NCI-H1048 (cell line): ENCODE data around the gene CSGALNACT2.

Experiments
- DNase-seq: peaks from one replicate; lab custom pipeline; 2025; lab: John Stamatoyannopoulos, UW

Gene CSGALNACT2

DNA sequence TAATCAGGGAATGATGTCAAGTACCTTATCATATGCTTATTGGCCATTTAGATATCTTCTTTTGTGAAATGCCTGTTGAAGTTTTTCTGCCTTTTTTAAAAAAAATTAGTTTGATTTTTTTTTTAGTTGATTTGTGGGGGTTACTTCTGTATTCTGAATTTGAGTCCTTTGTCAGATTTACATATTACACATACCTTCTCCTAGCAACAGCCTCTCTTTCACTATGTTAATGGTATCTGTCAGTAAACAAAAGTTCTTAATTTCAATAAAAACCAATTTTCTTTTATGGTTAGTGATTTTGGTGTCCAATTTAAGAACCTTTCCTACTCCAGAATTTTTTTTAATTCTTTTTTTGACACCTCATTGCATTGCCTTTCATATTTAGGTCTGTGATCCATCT, 52.0 kb downstream of the CSGALNACT2 start:
- no peak for DNase-seq

- DNase-seq: no peak
Measured at GRCh38 chr10:43190775-43191174, 52.5 kb downstream of the CSGALNACT2 start.

- no peak for DNase-seq
Measured at GRCh38 chr10:43192884-43193283, 54.6 kb downstream of the CSGALNACT2 start.

DNA sequence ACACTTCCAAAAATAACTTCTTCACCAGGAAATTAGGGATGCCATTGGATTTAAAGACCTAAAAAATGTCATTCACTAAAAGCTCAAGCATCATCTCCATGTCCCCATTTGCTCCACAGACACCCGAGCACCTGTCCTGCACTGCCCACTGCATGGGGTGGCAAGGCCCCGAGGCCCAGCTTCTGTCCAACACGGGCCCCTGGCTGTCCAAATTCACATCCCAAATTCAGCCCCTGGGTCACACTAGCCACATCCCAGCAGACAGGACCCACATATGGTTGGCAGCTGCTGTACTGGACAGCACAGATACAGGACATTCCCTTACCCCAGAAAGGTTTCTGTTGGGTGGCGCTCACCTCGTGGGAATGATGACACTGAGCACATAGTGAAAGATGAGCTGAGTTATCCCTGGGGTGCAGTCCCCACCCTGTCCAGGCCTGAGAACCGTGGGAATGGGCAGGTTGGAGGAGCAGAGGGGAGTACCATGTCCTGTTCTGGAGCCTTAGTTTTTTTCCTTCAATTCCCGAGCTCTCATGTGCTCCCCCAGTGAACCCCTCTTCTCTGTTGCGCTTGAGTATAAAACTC, 55.3 kb downstream of the CSGALNACT2 start:
- no peak for DNase-seq

- no peak for DNase-seq
Measured at GRCh38 chr10:43194266-43194665, 56.0 kb downstream of the CSGALNACT2 start.

DNA sequence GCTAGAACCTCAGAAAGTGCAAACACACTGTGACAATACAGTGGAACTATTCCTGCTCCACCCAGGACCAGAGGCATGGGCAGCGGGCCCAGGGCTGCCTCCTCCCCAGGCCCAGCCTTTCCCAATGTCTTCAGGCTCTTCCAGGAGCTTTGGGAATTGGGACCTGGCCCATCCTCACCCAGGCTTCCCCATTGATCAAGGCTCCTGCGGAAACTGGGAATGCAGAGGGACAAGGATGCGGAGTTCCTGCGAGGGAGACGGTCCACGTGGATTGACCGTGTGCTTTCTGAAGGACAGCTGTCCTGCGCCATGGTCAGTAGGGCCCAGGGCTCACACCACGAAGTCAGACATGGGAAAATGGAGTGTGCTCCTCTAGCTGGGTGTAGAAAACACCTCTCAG, 56.6 kb downstream of the CSGALNACT2 start:
- DNase-seq: no peak

GRCh38 chr10:43195557-43195956, 57.3 kb downstream of the CSGALNACT2 start:
- no peak for DNase-seq

- no peak for DNase-seq
Measured at GRCh38 chr10:43196131-43196980, 58.1 kb downstream of the CSGALNACT2 start.

DNA sequence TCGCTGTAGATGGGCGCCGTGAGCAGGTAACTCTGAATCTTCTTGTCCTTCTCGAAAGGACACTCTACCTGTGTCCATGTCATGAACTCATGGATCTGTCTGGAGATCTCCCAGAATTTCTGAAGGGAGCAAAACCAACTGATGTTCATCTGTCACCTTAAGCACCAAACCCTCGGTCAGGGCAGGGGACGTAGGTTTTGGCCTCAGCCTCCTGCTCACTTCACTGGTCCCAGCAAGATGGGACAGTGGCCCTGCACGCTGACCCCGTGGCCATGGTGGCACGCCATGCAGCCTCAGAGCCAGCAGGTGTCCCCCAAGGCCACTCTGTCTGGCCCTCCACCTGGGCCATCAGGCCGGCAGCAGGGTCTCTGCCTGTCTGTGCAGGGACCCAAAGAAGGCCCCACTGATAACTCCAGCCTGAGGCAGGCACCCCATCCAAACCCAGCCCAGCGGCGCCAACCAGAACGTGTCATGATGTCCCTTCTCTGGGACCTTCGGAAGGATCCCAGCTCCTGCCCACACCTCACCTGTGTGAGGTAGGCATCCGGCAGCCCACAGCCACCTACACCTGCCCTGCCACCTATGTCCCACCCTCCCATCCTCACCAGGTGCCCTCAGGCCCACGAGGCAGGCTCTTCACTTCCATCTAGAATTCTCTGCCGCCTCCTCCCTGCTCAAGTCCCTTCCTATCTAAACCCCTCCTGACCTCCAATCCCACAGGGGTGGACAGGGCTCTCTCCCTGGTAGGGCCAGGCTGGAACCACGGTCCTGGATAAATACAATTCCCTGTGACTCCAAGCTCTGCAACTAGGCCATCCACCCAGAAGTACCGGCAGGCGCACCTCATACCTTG, 59.0 kb downstream of the CSGALNACT2 start:
- DNase-seq: no peak

GRCh38 chr10:43197834-43198681, 59.8 kb downstream of the CSGALNACT2 start:
- no peak for DNase-seq

GRCh38 chr10:43198682-43199005, 60.4 kb downstream of the CSGALNACT2 start:
- no peak for DNase-seq

- no peak for DNase-seq
Measured at GRCh38 chr10:43199088-43199683, 60.9 kb downstream of the CSGALNACT2 start.

DNA sequence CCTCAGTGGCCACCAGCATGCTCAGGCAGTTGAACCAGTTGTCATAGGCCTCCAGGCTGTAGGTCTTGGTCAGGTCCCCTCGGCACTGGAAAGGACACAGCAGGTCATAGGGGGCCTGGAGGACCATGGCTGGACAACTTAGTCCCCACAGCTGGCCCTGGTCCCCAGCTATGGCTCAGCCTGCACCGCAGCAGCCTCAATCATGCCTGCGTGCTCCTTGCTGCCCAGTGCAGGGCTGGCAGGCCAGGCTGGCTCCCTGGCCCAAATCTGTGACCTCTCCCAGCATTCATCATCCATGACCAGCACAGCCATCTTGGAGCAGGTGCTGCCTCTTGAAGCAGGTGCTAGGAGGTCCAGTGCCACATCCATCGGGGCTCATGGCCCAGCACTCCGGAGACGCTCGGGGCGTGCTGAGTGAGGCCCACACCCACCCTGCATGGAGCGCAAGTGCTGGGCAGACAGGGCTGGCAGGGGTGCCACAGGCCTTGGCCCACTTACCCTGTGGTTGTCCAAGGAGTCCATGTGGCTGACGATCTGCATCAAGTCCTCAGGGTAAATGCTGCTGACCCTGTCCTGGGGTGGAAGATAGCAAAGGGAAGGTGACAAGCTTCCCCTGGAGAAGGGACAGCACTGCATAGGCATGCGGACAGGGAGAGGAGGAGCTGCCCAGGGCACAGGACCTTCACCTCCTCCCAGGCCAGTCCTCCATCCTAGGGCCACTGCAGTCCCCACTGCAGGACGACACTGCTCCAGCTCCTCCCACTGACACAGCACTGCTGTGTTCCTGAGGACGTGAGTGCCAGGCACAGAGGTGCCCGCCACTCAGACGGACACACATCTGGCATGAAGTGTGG, 61.7 kb downstream of the CSGALNACT2 start:
- no peak for DNase-seq

- no peak for DNase-seq
Measured at GRCh38 chr10:43200538-43201390, 62.5 kb downstream of the CSGALNACT2 start.

DNA sequence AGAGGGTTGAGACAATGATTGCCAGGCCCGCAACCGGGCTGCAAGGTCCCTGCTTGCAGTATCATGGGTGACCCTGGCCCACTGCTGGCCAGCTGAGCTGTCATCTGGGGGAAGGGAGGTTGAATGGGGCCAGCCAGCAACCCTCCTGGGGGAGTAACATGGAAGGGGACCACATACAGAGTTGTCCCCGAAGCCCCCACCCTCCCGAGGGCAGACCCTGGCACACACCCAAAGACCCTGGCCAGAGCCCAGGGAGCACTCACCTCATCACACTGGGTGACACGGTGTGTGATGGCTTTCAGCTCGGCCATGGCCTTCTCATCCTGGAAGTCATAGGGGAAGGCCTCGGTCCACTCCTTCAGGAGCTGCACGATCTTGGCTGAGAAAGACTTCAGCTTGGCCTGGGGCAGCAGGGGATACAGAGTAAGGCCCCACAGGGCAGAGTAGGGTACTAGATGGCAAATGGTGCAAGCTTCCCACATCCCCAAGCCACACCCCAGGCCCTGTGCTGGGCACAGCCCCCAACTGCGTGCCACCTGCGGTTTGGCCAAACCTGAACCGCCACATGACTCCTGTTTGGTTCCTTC, 63.4 kb downstream of the CSGALNACT2 start:
- no peak for DNase-seq

DNA sequence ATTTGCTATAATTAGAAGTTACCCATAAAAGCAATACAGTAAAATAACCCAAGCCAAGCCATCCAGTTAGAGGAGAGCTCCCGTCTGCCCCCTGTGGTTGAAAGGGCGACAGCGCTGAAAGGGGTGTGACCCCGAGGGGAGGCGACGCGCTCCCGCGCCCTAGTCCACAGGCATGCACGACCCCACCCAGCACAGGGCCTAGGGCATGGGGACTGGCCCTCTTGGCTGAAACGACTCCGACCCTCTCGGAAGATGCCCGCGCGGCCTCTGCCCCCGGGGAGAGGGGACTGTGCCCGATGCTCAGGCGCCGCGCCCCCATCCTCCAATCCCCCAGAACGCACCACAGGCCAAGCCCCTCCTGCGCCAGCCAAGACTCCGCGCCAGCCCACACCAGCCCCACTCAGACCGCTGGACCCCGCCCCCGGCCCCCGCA, 64.0 kb downstream of the CSGALNACT2 start:
- no peak for DNase-seq

GRCh38 chr10:43202657-43203447, 64.6 kb downstream of the CSGALNACT2 start:
- DNase-seq: no peak

DNA sequence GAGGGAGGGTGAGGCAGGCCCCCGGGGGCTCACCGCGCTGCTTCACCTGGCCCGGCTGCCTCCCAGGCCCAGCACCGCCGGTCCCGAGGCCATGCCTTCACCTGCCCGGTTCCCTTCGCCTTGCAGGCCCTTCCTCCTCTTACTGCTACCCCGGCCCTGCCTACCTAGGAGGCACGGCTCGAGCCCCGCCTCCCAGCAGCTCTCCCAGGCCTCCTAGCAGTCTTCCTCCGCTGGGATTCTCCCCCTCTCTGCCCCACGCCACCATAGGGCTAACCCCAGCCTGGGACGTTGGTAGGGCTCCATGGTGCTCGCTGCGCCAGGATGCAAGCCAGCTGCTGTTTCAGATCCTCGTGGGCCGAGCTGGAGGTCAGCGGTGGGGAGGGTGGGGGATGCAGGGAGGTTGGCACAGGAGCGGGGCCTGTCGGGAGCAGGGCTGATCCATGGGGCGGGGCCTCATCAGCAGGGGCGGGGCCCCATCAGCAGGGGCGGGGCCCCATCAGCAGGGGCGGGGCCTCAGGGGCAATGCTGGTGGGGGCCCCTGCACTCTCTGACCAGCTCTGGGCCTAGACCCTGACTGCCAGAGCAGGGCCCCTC, 65.3 kb downstream of the CSGALNACT2 start:
- no peak for DNase-seq
